Hepatocyte (in vitro differentiated cells): ENCODE data around the gene NR2F2. TPM values are rescaled to one million over a fixed set of nuclear protein-coding genes. Genes with fewer than 3 reads are reported as not detected.
A peak's percentile ranks its signal among the peaks of the same experiment; 100 is the strongest.

ENCODE experiments used
- DNase-seq: peaks from one replicate; pipeline ENCODE4 v3.0.0-alpha.2; 2016; ENCODE audit warnings: low spot score
- H2AFZ ChIP-seq: fragments of 200-600 bp; sonication (generic); 2 replicates; pipeline ENCODE4 v1.6.0; 2016; ENCODE audit warnings: antibody characterized with exemption, mild to moderate bottlenecking
- H3K27ac ChIP-seq: fragments of 200-600 bp; sonication (generic); 2 replicates; pipeline ENCODE4 v1.5.1; 2016; ENCODE audit warnings: mild to moderate bottlenecking
- H3K27me3 ChIP-seq: fragments of 200-600 bp; sonication (generic); 2 replicates; pipeline ENCODE4 v1.6.1; 2016
- H3K36me3 ChIP-seq: fragments of 200-600 bp; sonication (generic); replicated peaks from 2 replicates; pipeline ENCODE4 v1.5.1; 2016; ENCODE audit warnings: low read depth; ENCODE audit not compliant: insufficient read depth
- H3K4me1 ChIP-seq: fragments of 200-600 bp; sonication (generic); 2 replicates; pipeline ENCODE4 v1.5.1; 2016; ENCODE audit warnings: mild to moderate bottlenecking, moderate library complexity; ENCODE audit not compliant: insufficient read depth
- H3K4me2 ChIP-seq: fragments of 200-600 bp; sonication (generic); 2 replicates; pipeline ENCODE4 v1.6.0; 2016
- H3K4me3 ChIP-seq: fragments of 200-600 bp; sonication (generic); 2 replicates; pipeline ENCODE4 v1.5.1; 2016; ENCODE audit warnings: mild to moderate bottlenecking
- H3K79me2 ChIP-seq: fragments of 200-600 bp; sonication (generic); 2 replicates; pipeline ENCODE4 v1.6.0; 2017; ENCODE audit warnings: mild to moderate bottlenecking
- H3K9me2 ChIP-seq: fragments of 200-600 bp; sonication (generic); replicated peaks from 2 replicates; pipeline ENCODE4 v1.6.0; 2017; ENCODE audit warnings: mild to moderate bottlenecking; ENCODE audit not compliant: insufficient read depth
- H3K9me3 ChIP-seq: fragments of 200-600 bp; sonication (generic); 2 replicates; pipeline ENCODE4 v1.5.1; 2016; ENCODE audit warnings: low read depth, mild to moderate bottlenecking
- H4K20me1 ChIP-seq: fragments of 200-600 bp; sonication (generic); 2 replicates; pipeline ENCODE4 v1.6.0; 2016; ENCODE audit warnings: mild to moderate bottlenecking; ENCODE audit not compliant: insufficient read depth, poor library complexity, severe bottlenecking
- CTCF ChIP-seq: fragments of 200-600 bp; sonication (generic); IDR thresholded peaks from 2 replicates; pipeline ENCODE4 v1.5.1; 2016; ENCODE audit warnings: antibody characterized with exemption, mild to moderate bottlenecking; ENCODE audit not compliant: poor library complexity
- EZH2 ChIP-seq: fragments of 200-600 bp; sonication (generic); IDR thresholded peaks from 2 replicates; pipeline ENCODE4 v1.6.1; 2016; ENCODE audit warnings: antibody characterized with exemption, mild to moderate bottlenecking, borderline replicate concordance
- EZH2phosphoT487 ChIP-seq: fragments of 200-600 bp; sonication (generic); IDR thresholded peaks from one replicate; pipeline ENCODE4 v1.6.1; 2018; ENCODE audit warnings: antibody characterized with exemption, mild to moderate bottlenecking, low read depth, moderate library complexity; ENCODE audit not compliant: unreplicated experiment, severe bottlenecking
- WGBS: methylation state at CpG from one replicate; pipeline ENCODE4 v1.1.6; 2016; ENCODE audit warnings: low lambda C conversion rate; ENCODE audit errors: missing lambda C conversion rate; 5-methylcytosine and 5-hydroxymethylcytosine counted together
- polyA plus RNA-seq: library from polyadenylated mRNA; unstranded; fragments of >200 nt; fragmentation: Nextera tagmentation; extraction: Ambion mirVana; gene quantifications from 2 replicates; pipeline ENCODE4 v1.2.1, GENCODE V29; 2016
- total RNA-seq: library from RNA; depleted of rRNA; stranded (reverse); fragments of >200 nt; gene quantifications from 2 replicates; pipeline ENCODE4 v1.2.3, GENCODE V29; 2014

The NR2F2 gene
- total and polyA plus RNA-seq, 2 experiments from 2014 or later = 23.0 to 27.9 TPM

GRCh38 chr15:96342406-96343112 is 12.1 kb downstream of the NR2F2 start:
- WGBS = 37% methylated on average over 16 of the region's 16 CpGs
- TF ChIP-seq EZH2 = no peak
- TF ChIP-seq EZH2phosphoT487 = peak; percentile 12
- H3K4me2 ChIP-seq = peak overlapping the region; percentile 96
- no peaks in the 10 kb centered on the region for H3K9me2 ChIP-seq
- peaks cover 33% of the 10 kb centered on the region for H4K20me1 ChIP-seq
- H2AFZ ChIP-seq = no peak overlapping the region
- H3K36me3 ChIP-seq = no peaks in the 10 kb centered on the region
- H3K4me1 ChIP-seq = peaks cover 63% of the 10 kb centered on the region
- H3K27ac ChIP-seq = peak overlapping the region; percentile 88
- peaks cover 13% of the 10 kb centered on the region for H3K27me3 ChIP-seq
- no peaks in the 10 kb centered on the region for H3K9me3 ChIP-seq
- H3K79me2 ChIP-seq = peaks cover 97% of the 10 kb centered on the region
- no peak overlapping the region for H3K4me3 ChIP-seq
- DNase-seq = no peak

- Histone ChIP-seq H3K4me1 (peaks cover 60% of the 10 kb centered on the region), H3K9me2 (no peaks in the 10 kb centered on the region), H3K27ac (peak overlapping the region; percentile 88), H4K20me1 (peaks cover 31% of the 10 kb centered on the region), H3K27me3 (peaks cover 18% of the 10 kb centered on the region), H3K4me3 (no peak overlapping the region), H3K4me2 (peak overlapping the region; percentile 96), H3K79me2 (peaks cover 96% of the 10 kb centered on the region), H3K36me3 (no peaks in the 10 kb centered on the region), H3K9me3 (no peaks in the 10 kb centered on the region), H2AFZ (no peak overlapping the region)
- 63% methylated on average over 43 of the region's 47 CpGs for whole genome bisulfite sequencing
- DNase-seq = no peak
- no peak for TF ChIP-seq CTCF
- no peak for TF ChIP-seq EZH2
- TF ChIP-seq EZH2phosphoT487 = no peak
These were observed 12.9 kb downstream of the NR2F2 start for GRCh38 chr15:96343113-96344059.

GRCh38 chr15:96344060-96344705 is 13.7 kb downstream of the NR2F2 start:
- Histone ChIP-seq H3K27ac (no peak overlapping the region), H4K20me1 (peaks cover 32% of the 10 kb centered on the region), H3K9me2 (no peaks in the 10 kb centered on the region), H3K36me3 (no peaks in the 10 kb centered on the region), H3K4me3 (no peak overlapping the region), H3K79me2 (peaks cover 94% of the 10 kb centered on the region), H3K4me2 (peak overlapping the region; percentile 96), H2AFZ (no peak overlapping the region), H3K4me1 (peaks cover 53% of the 10 kb centered on the region), H3K9me3 (no peaks in the 10 kb centered on the region), H3K27me3 (peaks cover 26% of the 10 kb centered on the region)
- DNase-seq = no peak
- TF ChIP-seq EZH2phosphoT487 (no peak), CTCF (no peak), EZH2 (no peak)
- 74% methylated on average over 26 of the region's 31 CpGs for WGBS
